Measurements from ENCODE around the gene IVNS1ABP.

IVNS1ABP gene

GRCh38 chr1:185281245-185281644 is 35.8 kb downstream of the IVNS1ABP start:
- no peak overlapping the region for H3K4me3 ChIP-seq (ENCODE audit: low read length)
- no peaks in the 10 kb centered on the region for H3K9me3 ChIP-seq (ENCODE audit: low read length)
- H3K36me3 ChIP-seq (ENCODE audit: insufficient read depth, low read length): no peaks in the 10 kb centered on the region
- H3K4me1 ChIP-seq (ENCODE audit: insufficient read depth, low read length): no peaks in the 10 kb centered on the region
- H3K27me3 ChIP-seq (ENCODE audit: insufficient read depth, low read length): no peaks in the 10 kb centered on the region
- H2AFZ ChIP-seq (ENCODE audit: low read depth, low read length): no peak overlapping the region

GRCh38 chr1:185280589-185280988 is 36.5 kb downstream of the IVNS1ABP start:
- Histone ChIP-seq H3K4me1 (ENCODE audit: insufficient read depth, low read length) (no peaks in the 10 kb centered on the region), H2AFZ (ENCODE audit: low read depth, low read length) (no peak overlapping the region), H3K27me3 (ENCODE audit: insufficient read depth, low read length) (no peaks in the 10 kb centered on the region), H3K36me3 (ENCODE audit: insufficient read depth, low read length) (no peaks in the 10 kb centered on the region), H3K9me3 (ENCODE audit: low read length) (no peaks in the 10 kb centered on the region), H3K4me3 (ENCODE audit: low read length) (no peak overlapping the region)

- Histone ChIP-seq H3K9me3 (ENCODE audit: low read length) (no peaks in the 10 kb centered on the region), H3K36me3 (ENCODE audit: insufficient read depth, low read length) (no peaks in the 10 kb centered on the region), H2AFZ (ENCODE audit: low read depth, low read length) (no peak overlapping the region), H3K27me3 (ENCODE audit: insufficient read depth, low read length) (no peaks in the 10 kb centered on the region), H3K4me1 (ENCODE audit: insufficient read depth, low read length) (no peaks in the 10 kb centered on the region), H3K4me3 (ENCODE audit: low read length) (no peak overlapping the region)
Observed at GRCh38 chr1:185279571-185279970, 37.5 kb downstream of the IVNS1ABP start.

DNA sequence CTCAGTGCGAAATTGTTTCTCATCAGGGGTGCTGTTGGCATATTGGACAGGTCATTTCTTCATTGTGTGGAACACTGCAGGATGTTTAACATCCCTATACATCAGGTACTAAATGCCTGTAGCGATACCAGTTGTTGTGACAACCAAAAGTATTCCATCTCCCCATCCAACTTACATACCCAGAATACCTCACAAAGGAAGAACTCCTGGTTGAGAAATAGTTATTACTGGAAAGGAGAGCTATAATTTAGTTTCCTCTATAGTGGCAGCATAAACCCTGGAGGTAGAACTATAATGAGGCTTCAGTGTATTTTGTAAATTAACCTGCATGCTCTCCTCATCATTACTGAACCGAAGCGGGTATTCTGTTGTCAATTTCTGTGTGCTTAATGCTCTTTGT is 45.1 kb downstream of the IVNS1ABP start:
- H2AFZ ChIP-seq (ENCODE audit: low read depth, low read length): no peak overlapping the region
- H3K9me3 ChIP-seq (ENCODE audit: low read length): no peaks in the 10 kb centered on the region
- H3K4me1 ChIP-seq (ENCODE audit: insufficient read depth, low read length): peaks cover 7% of the 10 kb centered on the region
- H3K4me3 ChIP-seq (ENCODE audit: low read length): no peak overlapping the region
- no peaks in the 10 kb centered on the region for H3K27me3 ChIP-seq (ENCODE audit: insufficient read depth, low read length)
- no peaks in the 10 kb centered on the region for H3K36me3 ChIP-seq (ENCODE audit: insufficient read depth, low read length)

DNA sequence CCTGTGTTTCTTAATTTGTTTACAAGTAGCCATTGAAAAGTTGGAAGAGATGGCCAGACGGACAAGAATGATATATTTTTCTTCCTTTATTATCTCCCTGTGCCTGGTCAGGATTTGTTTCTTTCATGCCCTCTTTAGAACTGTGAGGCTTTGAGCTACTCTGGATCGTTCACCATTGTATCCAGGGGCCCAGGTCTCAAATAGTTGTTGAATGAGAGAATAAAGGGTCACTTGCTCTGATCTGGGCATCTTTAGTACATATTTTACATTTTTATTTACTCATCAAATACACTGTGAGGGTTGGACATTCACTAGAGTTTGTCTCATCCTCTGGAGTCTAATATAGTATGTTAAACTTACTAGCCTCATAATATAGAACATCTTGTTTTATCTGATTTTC is 48.7 kb downstream of the IVNS1ABP start:
- Histone ChIP-seq H3K36me3 (ENCODE audit: insufficient read depth, low read length) (no peaks in the 10 kb centered on the region), H3K27me3 (ENCODE audit: insufficient read depth, low read length) (no peaks in the 10 kb centered on the region), H3K4me3 (ENCODE audit: low read length) (no peak overlapping the region), H3K4me1 (ENCODE audit: insufficient read depth, low read length) (peaks cover 7% of the 10 kb centered on the region), H3K9me3 (ENCODE audit: low read length) (no peaks in the 10 kb centered on the region), H2AFZ (ENCODE audit: low read depth, low read length) (no peak overlapping the region)

DNA sequence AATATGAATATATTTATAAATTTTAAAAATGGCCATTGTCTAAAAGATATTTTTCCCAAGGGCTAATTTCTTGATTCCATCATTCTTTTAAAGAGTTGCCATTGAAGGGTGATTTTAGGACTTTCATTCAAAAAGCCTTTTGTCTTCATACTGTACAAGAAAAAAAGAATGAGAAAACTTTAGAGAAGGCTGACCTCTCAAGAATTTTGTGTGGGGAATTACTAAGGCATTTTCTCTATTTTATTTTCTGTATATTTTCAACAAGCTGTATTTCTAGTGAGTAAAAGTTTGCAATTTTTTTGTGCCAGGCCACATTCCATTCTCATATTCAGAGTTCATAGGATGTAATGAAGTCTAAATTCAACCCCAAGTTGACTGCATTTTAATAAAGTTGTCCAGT is 49.3 kb downstream of the IVNS1ABP start:
- Histone ChIP-seq H3K9me3 (ENCODE audit: low read length) (no peaks in the 10 kb centered on the region), H3K4me1 (ENCODE audit: insufficient read depth, low read length) (peaks cover 7% of the 10 kb centered on the region), H2AFZ (ENCODE audit: low read depth, low read length) (no peak overlapping the region), H3K36me3 (ENCODE audit: insufficient read depth, low read length) (no peaks in the 10 kb centered on the region), H3K27me3 (ENCODE audit: insufficient read depth, low read length) (no peaks in the 10 kb centered on the region), H3K4me3 (ENCODE audit: low read length) (no peak overlapping the region)

DNA sequence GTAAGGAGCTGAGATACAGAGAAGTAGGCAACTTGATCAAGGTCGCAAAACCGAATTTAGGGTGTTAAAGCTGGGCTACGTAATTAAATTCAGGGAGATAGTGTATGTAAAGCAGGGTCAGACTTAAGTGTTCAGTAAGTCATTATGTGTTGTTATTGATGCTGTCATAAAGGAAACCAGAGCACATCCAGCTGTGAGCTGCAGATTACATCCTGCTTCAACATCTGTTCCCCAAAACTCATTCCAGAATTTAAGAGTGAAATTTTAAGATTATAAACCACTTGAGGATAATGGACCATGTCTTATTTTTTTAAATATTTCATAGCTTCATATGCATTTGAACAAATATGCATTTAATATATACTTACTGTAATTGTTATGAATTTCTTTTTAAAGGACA is 49.7 kb downstream of the IVNS1ABP start:
- no peak overlapping the region for H3K4me3 ChIP-seq (ENCODE audit: low read length)
- H3K27me3 ChIP-seq (ENCODE audit: insufficient read depth, low read length): no peaks in the 10 kb centered on the region
- no peak overlapping the region for H2AFZ ChIP-seq (ENCODE audit: low read depth, low read length)
- no peaks in the 10 kb centered on the region for H3K9me3 ChIP-seq (ENCODE audit: low read length)
- H3K4me1 ChIP-seq (ENCODE audit: insufficient read depth, low read length): peaks cover 7% of the 10 kb centered on the region
- no peaks in the 10 kb centered on the region for H3K36me3 ChIP-seq (ENCODE audit: insufficient read depth, low read length)

GRCh38 chr1:185265314-185265713 is 51.7 kb downstream of the IVNS1ABP start:
- Histone ChIP-seq H3K9me3 (ENCODE audit: low read length) (no peaks in the 10 kb centered on the region), H3K27me3 (ENCODE audit: insufficient read depth, low read length) (no peaks in the 10 kb centered on the region), H3K4me1 (ENCODE audit: insufficient read depth, low read length) (peaks cover 3% of the 10 kb centered on the region), H3K4me3 (ENCODE audit: low read length) (no peak overlapping the region), H3K36me3 (ENCODE audit: insufficient read depth, low read length) (no peaks in the 10 kb centered on the region), H2AFZ (ENCODE audit: low read depth, low read length) (no peak overlapping the region)

GRCh38 chr1:185263780-185264179 is 53.3 kb downstream of the IVNS1ABP start:
- no peak overlapping the region for H3K4me3 ChIP-seq (ENCODE audit: low read length)
- H3K27me3 ChIP-seq (ENCODE audit: insufficient read depth, low read length): no peaks in the 10 kb centered on the region
- H3K4me1 ChIP-seq (ENCODE audit: insufficient read depth, low read length): peaks cover 3% of the 10 kb centered on the region
- no peaks in the 10 kb centered on the region for H3K9me3 ChIP-seq (ENCODE audit: low read length)
- H3K36me3 ChIP-seq (ENCODE audit: insufficient read depth, low read length): no peaks in the 10 kb centered on the region
- H2AFZ ChIP-seq (ENCODE audit: low read depth, low read length): no peak overlapping the region

DNA sequence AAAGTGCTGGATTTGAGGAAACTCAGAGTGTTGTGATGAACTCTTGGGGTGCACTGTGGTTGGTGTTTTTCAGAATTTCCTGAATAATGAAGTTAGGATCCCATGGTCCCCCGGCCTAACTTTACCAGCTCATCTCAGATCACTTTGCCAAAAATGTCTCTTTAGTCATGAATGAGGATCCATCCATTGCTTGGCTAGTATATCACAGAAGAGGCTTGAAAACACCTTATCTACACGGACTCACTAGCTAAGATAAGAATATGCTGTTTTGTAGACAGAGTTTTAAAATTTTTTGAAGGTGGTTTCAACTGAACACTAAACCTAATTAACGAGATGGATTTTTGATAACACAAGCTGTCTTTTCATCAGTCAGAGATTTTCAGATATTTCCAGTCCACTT is 53.8 kb downstream of the IVNS1ABP start:
- peaks cover 2% of the 10 kb centered on the region for H3K4me1 ChIP-seq (ENCODE audit: insufficient read depth, low read length)
- no peaks in the 10 kb centered on the region for H3K9me3 ChIP-seq (ENCODE audit: low read length)
- H2AFZ ChIP-seq (ENCODE audit: low read depth, low read length): no peak overlapping the region
- no peaks in the 10 kb centered on the region for H3K36me3 ChIP-seq (ENCODE audit: insufficient read depth, low read length)
- no peak overlapping the region for H3K4me3 ChIP-seq (ENCODE audit: low read length)
- no peaks in the 10 kb centered on the region for H3K27me3 ChIP-seq (ENCODE audit: insufficient read depth, low read length)

DNA sequence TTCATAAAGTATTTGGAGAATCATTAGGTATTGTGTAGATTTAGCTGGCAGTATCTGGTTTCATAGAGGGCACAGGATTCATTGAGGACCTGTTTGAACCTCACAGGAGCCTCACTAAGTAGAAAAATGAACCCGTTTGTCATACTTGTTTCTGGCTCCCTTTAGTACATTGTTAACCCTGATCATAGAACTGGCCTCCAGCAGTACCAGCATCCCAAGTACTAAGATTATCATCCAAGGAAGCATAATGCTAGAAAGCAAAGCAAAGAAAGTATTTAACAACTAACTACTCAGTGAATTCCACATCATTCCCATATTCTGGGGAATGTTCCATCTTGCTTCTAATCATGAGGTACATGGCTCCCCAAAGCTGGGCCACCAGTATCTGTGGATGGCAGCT is 54.9 kb downstream of the IVNS1ABP start:
- no peaks in the 10 kb centered on the region for H3K4me1 ChIP-seq (ENCODE audit: insufficient read depth, low read length)
- no peaks in the 10 kb centered on the region for H3K36me3 ChIP-seq (ENCODE audit: insufficient read depth, low read length)
- H3K9me3 ChIP-seq (ENCODE audit: low read length): no peaks in the 10 kb centered on the region
- no peak overlapping the region for H3K4me3 ChIP-seq (ENCODE audit: low read length)
- H2AFZ ChIP-seq (ENCODE audit: low read depth, low read length): no peak overlapping the region
- no peaks in the 10 kb centered on the region for H3K27me3 ChIP-seq (ENCODE audit: insufficient read depth, low read length)

- Histone ChIP-seq H3K36me3 (ENCODE audit: insufficient read depth, low read length) (no peaks in the 10 kb centered on the region), H3K4me3 (ENCODE audit: low read length) (no peak overlapping the region), H3K27me3 (ENCODE audit: insufficient read depth, low read length) (no peaks in the 10 kb centered on the region), H3K9me3 (ENCODE audit: low read length) (no peaks in the 10 kb centered on the region), H2AFZ (ENCODE audit: low read depth, low read length) (no peak overlapping the region), H3K4me1 (ENCODE audit: insufficient read depth, low read length) (no peaks in the 10 kb centered on the region)
Observed at GRCh38 chr1:185260611-185261010, 56.4 kb downstream of the IVNS1ABP start.

DNA sequence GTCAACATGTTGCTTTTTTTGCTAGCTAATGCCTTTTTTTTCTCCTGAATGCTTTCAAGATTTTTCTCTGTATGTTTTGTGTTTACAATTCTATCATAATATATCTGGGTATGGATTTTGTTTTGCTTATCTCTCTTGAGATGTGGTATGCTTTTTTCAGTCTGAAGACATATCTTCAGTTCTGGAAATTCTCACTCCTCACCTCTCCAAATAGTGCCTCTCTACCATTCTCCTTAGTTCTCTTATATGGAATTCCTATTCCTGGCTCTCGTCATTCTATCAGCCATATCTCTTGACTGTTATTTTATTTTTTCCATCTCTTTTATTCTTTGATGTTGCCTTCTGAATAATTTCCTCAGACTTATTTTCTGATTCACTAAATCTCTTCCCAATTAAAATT is 58.4 kb downstream of the IVNS1ABP start:
- no peaks in the 10 kb centered on the region for H3K4me1 ChIP-seq (ENCODE audit: insufficient read depth, low read length)
- no peak overlapping the region for H3K4me3 ChIP-seq (ENCODE audit: low read length)
- H3K36me3 ChIP-seq (ENCODE audit: insufficient read depth, low read length): no peaks in the 10 kb centered on the region
- no peak overlapping the region for H2AFZ ChIP-seq (ENCODE audit: low read depth, low read length)
- no peaks in the 10 kb centered on the region for H3K27me3 ChIP-seq (ENCODE audit: insufficient read depth, low read length)
- no peaks in the 10 kb centered on the region for H3K9me3 ChIP-seq (ENCODE audit: low read length)

DNA sequence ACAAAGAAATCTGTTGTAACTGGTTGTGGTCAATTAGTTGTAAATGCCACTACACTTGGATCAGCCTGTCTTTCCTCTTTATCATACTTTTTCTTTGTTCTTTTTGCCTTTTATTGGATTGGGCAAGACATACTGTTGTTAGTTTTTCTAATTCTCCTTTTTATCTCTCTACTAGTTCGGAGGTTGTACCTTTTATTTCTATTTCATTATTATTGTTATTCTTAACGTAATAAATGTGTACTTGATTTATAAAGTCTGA is 59.2 kb downstream of the IVNS1ABP start:
- no peaks in the 10 kb centered on the region for H3K4me1 ChIP-seq (ENCODE audit: insufficient read depth, low read length)
- no peaks in the 10 kb centered on the region for H3K27me3 ChIP-seq (ENCODE audit: insufficient read depth, low read length)
- H3K36me3 ChIP-seq (ENCODE audit: insufficient read depth, low read length): no peaks in the 10 kb centered on the region
- no peak overlapping the region for H3K4me3 ChIP-seq (ENCODE audit: low read length)
- H2AFZ ChIP-seq (ENCODE audit: low read depth, low read length): no peak overlapping the region
- no peaks in the 10 kb centered on the region for H3K9me3 ChIP-seq (ENCODE audit: low read length)
